GM20000 (cell line): ENCODE measurements around the gene MPDU1.

ENCODE experiments used
- DNase-seq: peaks from one replicate; pipeline ENCODE4 v3.0.0; 2012; ENCODE audit warnings: low spot score
- TF ChIP-seq, protein P1 (sequence below): IDR thresholded peaks from 2 replicates; pipeline ENCODE4 v1.5.1; 2012; ENCODE audit warnings: mild to moderate bottlenecking, control low read depth; ENCODE audit errors: extremely low read depth, missing control alignments

The MPDU1 gene

DNA sequence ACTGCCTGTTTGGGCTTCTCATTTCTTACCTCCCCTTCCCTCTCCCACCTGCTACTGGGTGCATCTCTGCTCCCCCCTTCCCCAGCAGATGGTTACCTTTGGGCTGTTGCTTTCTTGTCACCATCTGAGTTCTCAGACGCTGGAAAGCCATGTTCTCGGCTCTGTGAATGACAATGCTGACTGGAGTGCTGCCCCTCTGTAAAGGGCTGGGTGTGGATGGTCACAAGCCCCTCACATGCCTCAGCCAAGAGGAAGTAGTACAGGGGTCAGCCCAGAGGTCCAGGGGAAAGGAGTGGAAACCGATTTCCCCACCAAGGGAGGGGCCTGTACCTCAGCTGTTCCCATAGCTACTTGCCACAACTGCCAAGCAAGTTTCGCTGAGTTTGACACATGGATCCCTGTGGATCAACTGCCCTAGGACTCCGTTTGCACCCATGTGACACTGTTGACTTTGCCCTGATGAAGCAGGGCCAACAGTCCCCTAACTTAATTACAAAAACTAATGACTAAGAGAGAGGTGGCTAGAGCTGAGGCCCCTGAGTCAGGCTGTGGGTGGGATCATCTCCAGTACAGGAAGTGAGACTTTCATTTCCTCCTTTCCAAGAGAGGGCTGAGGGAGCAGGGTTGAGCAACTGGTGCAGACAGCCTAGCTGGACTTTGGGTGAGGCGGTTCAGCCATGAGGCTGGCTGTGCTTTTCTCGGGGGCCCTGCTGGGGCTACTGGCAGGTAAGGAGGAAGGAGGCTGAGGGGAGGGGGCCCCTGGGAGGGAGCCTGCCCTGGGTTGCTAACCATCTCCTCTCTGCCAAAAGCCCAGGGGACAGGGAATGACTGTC, 4.4 kb upstream of the MPDU1 start, which contains the start of gene CD68:
CD68 (plus strand) TSS at position 638 of the 833 bp plus-strand sequence; CDS start at position 678, 40 bp downstream.
- TF ChIP-seq, protein P1, sequence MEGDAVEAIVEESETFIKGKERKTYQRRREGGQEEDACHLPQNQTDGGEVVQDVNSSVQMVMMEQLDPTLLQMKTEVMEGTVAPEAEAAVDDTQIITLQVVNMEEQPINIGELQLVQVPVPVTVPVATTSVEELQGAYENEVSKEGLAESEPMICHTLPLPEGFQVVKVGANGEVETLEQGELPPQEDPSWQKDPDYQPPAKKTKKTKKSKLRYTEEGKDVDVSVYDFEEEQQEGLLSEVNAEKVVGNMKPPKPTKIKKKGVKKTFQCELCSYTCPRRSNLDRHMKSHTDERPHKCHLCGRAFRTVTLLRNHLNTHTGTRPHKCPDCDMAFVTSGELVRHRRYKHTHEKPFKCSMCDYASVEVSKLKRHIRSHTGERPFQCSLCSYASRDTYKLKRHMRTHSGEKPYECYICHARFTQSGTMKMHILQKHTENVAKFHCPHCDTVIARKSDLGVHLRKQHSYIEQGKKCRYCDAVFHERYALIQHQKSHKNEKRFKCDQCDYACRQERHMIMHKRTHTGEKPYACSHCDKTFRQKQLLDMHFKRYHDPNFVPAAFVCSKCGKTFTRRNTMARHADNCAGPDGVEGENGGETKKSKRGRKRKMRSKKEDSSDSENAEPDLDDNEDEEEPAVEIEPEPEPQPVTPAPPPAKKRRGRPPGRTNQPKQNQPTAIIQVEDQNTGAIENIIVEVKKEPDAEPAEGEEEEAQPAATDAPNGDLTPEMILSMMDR = no peak
- peak; percentile 84 for DNase-seq

DNA sequence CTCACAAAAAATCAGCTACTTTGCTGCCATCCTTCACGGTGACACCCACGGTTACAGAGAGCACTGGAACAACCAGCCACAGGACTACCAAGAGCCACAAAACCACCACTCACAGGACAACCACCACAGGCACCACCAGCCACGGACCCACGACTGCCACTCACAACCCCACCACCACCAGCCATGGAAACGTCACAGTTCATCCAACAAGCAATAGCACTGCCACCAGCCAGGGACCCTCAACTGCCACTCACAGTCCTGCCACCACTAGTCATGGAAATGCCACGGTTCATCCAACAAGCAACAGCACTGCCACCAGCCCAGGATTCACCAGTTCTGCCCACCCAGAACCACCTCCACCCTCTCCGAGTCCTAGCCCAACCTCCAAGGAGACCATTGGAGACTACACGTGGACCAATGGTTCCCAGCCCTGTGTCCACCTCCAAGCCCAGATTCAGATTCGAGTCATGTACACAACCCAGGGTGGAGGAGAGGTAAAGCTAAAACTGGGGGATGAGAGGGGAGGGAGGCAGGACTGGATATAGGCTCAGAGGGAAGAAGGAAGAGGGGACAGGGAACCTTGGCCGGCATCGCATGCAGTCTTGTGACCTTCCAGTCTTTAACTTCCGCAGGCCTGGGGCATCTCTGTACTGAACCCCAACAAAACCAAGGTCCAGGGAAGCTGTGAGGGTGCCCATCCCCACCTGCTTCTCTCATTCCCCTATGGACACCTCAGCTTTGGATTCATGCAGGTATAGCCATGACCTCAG, 3.6 kb upstream of the MPDU1 start:
- TF ChIP-seq, protein P1 = no peak
- DNase-seq = no peak

- TF ChIP-seq, protein P1 = no peak
- DNase-seq = peak; percentile 5
Measured at GRCh38 chr17:7580604-7581575, 2.8 kb upstream of the MPDU1 start.

DNA sequence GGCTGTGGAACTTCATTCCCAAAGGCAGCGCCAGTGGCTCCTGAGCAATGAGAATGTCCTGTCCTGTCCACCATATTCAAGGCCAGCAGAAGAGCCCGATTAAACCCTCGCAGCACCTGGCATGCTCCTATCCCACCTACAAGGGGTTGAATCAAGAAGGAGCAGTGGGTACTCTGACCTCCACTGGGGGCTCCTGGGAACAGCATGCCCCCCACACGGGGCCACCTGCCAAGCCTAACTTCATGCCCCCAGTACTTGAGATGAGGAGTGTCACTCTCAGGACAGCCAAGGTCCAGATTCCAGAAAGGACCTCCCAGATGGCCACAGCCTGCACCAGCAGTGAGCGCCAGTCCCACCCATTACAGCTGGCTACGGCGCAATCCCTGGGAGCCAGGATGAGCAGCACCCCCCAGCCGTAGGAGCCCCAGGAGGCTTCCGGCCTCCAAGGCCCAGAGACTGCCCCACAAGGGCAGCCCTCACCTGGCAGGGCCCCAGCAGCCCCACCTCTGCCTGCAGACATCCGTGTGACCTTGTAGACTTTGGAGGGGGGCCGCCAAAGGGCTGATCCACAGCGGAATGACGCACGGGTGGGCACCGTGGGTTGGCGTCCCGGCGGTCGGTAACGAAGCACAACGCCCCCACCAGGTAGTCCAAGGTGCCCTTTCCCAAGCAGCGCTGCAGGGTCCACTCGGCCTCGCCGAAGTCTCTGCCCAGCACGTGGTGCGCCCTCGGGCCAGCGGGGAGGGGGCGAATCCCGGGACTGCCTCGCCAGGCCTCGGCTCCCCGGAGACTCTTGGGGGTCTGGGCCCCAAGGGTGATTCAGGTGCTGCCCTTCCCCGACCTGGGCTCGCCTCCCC, 1.0 kb upstream of the MPDU1 start:
- TF ChIP-seq, protein P1 = no peak
- DNase-seq = no peak

GRCh38 chr17:7586673-7587419, 3.2 kb downstream of the MPDU1 start:
- no peak for DNase-seq
- TF ChIP-seq, protein P1 = no peak
